Stimulated activated CD4-positive, alpha-beta T cell treated with anti-CD3 and anti-CD28 coated beads, Interleukin-2, amount 100 ng/mL, for 4 hours (primary cell): ENCODE results near the gene DUSP15.

Experiments
- DNase-seq: peaks from one replicate; pipeline ENCODE4 v3.0.0-alpha.2; 2020; ENCODE audit warnings: low read depth

The DUSP15 gene

DNA sequence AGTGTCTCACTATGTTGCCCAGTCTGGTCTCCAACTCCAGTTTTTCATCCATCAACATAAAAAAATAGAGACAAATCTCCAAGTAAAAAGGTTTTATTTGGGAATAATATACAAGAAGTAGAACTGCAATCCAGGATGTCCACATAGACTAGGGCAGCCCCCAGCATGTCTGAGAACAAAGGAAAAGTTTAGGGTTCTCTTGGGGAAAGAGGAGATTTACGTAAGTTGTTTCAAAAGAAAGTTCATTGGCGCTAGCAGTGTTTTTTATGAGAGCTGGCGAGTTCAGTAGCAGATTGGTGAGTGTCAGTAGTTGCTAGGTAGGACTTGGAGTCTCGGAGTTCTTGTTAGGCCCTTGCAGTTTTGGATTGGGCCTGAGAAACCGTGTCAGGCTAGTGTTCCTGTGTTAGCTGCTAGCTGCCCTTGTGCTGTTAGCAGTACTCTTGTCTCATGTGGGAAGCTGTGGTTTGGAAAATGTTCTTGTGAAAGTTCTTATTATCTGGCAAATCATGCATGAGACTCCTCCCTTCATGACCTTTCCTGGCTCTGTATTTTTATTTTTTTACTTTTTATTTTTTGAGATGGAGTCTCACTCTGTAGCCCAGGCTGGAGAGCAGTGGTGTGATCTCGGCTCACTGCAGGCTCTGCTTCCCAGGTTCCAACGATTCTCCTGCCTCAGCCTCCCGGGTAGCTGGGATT, 24.8 kb upstream of the DUSP15 start:
- no peak for DNase-seq

DNA sequence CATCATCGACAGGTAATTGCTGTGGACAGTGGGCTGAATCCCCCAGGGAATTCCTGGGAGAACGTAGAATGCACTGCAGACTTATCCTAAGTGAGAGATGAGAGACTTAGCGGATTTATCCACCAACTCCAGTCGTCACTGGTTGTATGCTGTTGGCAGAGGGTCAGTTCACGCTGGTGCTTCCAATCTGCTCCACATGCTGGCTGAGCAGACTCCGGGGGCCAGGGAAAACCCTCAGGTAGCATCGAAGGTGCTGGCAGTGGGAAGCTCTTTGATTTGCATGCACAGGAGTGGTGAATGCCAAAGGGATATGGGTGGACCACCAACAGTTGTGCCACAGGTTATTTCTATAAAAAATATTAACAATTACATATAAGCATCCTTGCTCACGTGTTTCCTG, 20.3 kb upstream of the DUSP15 start:
- no peak for DNase-seq

- no peak for DNase-seq
These were observed 13.5 kb upstream of the DUSP15 start for GRCh38 chr20:31883829-31884228.

DNA sequence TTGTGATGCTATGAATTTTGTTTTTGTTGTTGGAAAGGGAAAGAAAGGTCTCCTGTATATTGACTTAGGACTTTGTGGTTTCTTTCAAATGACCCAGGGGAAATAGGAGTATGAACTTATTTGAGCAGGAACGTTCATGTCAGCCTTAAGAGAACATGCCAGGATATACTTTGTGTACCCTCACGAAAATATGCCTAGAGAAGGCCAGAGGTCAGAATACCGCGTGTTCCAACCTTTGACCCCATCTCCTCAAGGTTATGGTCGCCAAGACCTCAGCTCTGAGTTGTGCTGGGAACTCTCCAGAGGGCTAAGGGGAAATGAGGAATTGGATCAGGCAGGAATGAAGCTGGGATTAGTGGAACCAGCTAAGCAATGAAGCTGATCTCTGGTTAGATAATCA, 11.6 kb upstream of the DUSP15 start:
- no peak for DNase-seq

- peak; percentile 64 for DNase-seq
These were observed 9.0 kb upstream of the DUSP15 start for GRCh38 chr20:31879143-31879987.

DNA sequence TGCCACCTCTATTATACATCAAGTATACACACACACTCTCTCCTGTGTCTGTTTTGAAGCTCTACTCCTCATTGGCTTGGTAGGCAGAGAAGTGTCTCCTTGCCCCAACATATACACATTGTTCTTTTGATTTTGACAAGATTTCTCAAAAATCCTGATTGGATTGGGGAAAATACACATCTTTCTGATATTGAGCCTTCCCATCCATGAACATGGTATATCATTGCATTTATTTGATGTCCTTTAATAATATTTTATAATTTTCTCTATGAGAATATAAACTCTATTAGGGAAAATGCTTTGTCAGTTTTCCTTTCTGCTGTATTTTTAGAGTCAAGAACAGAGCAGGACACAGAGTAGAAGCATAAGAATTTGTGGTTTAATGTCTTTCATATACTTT, 7.4 kb upstream of the DUSP15 start:
- no peak for DNase-seq

GRCh38 chr20:31875671-31876070, 5.3 kb upstream of the DUSP15 start:
- DNase-seq, result no peak

- no peak for DNase-seq
These were observed 2.1 kb upstream of the DUSP15 start for GRCh38 chr20:31872406-31872805.

DNA sequence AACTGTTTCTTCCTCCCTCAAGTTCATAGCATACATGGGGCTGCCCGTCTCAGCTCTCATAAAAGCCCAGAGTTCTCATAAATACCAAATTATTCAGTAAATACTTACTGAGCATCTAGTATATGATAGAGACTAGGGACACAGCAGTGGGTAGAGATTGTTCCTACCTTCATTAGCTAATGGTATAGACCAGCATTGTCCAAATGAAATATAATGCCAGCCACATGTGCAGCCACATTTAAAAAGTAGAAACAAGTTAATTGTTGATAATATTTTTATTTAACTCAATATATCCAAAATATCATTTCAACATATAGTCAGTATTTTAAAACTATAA, 1.3 kb upstream of the DUSP15 start:
- no peak for DNase-seq

DNA sequence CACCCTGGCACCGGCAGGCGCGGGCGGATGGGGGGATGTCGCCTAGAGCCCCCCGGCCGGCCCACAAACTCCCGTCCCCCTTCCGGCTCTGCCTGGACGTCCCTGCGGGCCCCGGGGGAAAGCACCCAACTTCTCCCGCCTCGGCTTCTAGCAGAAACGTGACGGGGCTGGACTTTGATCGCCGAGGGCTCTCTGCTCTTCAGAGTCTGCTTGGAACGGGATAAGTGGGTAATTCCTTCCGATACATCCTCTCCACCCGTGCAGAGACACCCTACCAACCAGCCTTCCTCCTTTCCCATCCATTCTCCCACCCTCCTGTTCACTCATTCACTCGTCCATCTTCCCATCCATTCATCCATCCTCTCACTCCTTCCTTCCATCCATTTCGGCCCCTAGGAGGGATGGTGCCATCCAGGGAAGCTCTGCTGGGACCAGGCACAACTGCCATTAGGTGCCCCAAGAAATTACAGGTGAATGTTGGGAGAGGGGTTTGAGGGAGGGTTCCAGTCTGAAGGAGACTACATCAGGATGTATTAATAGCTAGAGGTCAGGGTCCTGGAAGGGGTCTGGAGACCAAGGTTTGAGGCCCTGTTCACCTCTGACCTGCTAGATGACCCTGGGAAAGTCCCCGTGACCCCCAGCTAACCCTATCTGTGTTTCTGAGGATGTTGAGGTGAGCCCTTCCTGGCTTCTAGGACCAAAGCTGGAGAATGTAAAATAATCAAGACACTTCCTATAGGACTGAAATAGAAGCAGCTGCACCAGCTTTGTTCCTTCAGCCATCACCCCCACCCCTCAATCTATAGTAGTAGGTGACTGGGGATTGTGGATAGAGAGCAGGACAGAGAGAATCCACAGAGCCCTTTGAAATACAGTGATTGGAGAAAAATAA, 645 bp upstream of the DUSP15 start:
- no peak for DNase-seq

GRCh38 chr20:31869673-31869941, 720 bp downstream of the DUSP15 start:
- no peak for DNase-seq

DNA sequence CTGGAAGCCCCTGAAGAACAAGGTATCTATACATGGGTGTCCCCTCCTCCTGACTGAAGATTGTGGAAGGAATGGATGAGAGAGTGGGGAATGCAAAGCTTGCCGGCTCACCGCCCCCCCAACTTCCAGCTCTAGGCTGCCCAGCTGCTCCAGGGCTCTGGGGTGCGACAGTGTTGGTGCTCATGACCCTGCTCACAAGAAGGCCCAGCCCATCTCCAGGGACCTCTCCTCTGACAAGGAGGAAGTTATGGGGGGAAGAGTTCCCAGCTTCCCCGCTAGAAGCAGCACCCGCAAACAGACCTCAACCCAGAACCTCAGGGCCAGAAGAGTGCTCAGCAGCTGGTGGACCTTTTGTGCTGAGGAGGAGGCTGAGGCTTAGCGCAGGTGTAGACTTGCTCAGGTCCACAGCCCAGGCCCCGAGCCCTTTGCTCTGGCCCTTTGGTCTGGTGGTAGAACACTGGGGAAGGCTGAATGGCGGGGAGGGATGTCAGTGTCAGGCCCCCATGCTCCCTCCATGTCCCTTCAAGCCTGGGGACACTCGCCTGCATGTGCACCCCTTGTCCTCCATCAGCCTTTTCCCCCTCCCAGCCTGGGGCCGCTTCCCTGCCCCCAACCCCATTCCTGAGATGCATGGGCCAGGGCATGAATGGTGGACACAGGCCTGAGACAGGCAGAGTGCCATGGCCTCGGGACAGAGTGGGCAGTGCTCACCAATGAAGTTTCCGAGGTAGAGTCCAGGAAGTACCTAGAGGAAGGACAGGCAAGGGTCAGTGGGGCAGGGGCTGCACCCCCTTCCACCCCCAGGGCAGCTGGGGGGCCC, 1.3 kb downstream of the DUSP15 start:
- no peak for DNase-seq

- DNase-seq, result no peak
These were observed 4.1 kb downstream of the DUSP15 start for GRCh38 chr20:31866221-31866620.

DNA sequence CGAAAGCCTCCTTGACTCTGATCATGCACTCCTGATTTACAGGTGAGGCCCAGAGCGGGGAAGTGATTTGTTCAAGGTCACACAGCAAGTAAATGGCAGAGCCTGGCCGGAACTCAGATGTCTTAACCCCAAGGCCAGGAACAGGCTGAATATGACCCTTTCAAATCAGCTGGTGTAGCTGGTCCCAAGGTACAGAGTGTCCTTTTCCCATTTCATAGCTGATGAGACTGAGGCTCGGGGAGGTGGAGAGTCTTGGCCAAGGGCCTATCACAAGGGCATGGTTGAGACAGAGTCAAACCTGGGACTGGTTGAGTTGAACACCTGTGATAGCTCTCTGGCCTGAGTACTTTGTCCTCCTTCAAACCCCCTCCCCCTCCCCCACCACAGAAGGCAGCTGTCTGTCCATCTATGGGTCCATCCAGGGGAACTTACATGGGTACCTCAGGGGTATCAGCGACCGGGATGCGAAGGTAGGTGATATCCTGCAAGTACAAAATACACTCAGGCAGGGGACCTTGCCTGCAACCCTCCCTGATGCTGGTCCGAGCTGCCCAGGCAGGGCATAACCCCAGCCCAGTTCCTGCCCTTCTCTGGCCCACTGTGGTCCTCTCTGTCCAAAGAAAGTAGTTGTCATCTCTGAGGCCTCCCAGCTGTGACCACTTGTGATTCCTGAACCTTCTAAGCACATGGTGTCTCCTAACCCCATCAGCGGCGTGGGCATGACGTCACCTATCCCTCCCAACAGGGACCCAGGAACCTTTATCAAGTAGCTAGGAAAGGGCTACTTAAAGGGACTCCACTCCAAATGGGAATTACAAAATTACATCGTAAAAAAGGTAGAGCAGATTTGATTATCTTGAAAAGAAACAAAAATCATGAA, 5.6 kb downstream of the DUSP15 start:
- DNase-seq, result no peak

GRCh38 chr20:31863296-31864085, 6.8 kb downstream of the DUSP15 start:
- no peak for DNase-seq

- no peak for DNase-seq
These were observed 7.8 kb downstream of the DUSP15 start for GRCh38 chr20:31862506-31862905.

DNA sequence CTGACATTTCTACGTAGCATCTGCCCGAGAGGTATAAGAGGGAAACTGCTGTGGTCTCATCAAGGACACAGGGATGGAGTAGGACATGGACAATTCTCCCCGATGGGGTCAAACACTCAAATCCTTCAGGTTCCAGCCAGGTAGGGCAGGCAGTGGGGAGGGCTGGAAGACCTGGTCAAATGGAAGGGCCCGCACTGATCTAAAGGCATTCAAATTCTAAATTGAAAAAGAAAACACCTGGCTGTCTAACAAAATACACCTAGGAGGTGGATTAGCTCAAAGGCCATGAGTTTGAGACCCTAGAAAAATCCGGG, 8.2 kb downstream of the DUSP15 start:
- DNase-seq, result no peak

DNA sequence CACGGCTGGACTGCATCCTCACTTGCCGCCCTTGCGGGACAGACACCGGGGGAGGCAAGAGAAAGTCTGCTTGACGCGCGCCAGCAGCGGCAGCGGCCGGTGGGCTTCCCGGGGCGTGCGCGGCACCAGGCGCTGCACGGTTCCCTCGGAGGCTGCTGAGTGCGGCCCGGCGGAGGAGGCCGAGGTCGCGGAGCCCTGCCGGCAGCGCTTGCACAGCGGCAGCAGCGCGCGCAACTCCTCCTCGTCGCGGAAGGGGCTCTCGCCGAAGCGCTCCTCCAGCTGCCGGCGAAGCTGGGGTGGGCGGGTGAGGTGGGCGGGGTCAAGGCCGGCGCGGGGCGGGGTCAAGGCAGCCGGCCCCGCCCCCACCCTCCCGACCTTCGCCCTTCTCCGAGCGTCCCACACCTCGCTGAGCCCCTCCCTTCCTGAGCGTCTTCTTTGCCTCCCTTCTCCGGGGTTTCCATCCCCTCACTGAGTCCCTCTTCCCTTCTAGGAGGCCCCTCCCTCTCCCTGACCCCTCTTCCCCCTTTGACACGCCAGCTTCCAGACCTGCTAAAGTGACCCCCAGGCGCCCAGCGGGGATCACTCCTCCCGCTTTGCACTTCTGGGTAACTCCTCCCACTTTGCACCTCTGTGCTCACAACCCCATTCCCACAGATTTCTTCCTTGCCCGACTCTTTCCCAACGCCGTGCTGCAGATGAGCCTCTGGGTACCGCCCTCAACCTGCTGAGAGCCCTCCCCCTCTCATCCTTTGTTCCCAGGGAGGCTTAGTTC, 8.8 kb downstream of the DUSP15 start:
- peak; percentile 55 for DNase-seq

DNA sequence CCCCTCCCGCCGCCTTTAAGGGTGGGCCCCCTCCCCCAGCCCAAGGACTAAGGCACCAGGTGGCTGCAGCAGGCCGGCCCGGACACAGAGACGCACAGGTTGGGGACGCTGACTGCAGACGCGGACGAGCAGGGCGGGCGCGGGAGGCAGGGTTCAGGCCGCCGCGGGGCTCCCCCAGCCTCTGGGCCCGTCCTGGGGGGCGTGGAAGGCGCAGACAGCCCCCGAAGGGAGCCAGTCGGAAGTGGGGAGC, 9.3 kb downstream of the DUSP15 start:
- no peak for DNase-seq
